ENCODE measurements around the gene C1QB.
"Not testable (repeated sequence)": the region's sequence is repeated elsewhere in the genome, so short reads cannot be mapped to it uniquely, and the experiment has no call there.

Gene C1QB

DNA sequence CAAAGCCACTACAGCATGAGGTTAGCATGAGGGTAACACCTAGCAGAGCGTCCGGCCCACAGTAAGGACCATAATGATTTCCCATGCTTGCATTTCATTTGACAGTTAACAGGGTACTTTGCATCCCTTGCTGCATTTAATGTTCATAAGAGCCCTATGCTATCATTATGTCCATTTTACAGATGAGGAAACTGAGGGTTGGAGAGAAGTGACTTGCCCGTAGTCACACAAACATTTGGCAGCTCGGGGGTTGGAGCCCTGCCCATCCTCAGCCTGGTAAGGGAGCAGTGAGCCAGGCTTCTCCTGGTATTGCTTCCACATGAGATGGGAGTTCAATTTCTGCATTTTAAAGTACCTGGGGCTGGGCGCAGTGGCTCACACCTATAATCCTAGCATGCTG lies 41.1 kb downstream of the C1QB start:
- no peak for DNase-seq (ENCODE audit: low read depth in 3 of 3)

- no peak for DNase-seq (ENCODE audit: low read depth in 3 of 3)
Observed at GRCh38 chr1:22696610-22697009, 43.6 kb downstream of the C1QB start.

- DNase-seq (ENCODE audit: low read depth in 3 of 3), result no peak
Observed at GRCh38 chr1:22697980-22698379, 44.9 kb downstream of the C1QB start.

DNA sequence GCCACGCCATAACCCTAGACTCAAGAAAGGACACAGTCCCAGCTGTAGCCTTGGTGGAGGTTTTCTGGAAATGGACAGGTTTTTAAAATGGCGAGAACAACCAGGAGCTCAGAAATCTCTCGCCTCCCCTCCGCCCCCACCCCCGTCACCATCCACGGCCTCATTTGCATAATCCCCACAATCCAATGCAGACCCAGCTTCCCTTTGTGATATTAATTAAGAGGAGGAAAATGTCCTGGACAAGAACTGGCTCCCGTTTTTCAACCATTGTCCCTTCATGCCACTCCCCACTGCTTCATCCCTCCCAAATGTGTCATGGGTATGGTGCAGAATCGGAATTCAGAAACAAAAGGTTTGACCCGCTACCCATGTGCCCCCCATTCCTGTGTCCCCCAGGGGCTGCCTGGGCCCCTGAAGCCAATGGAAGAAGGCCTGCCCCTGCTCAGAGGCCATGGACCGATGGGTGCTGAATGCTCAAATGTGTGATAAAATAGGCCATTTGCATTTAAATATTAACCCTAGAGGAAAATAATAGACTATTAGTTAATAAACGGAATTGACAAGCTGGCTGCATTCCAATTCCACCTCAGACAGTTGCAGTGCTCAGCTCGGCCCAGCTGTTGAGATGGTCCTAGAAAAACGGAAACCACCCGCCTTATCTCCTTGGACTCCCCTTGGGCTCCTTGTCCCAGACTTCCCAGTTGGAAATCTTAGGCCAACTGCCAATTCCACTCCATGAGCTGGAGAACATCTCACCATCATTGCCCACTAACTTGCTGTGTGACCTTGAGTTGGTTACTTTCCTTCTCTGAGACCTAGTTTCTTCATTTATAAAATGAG lies 46.9 kb downstream of the C1QB start:
- DNase-seq (ENCODE audit: low read depth in 3 of 3), result no peak

- no peak for DNase-seq (ENCODE audit: low read depth in 3 of 3)
Observed at GRCh38 chr1:22702296-22703085, 49.5 kb downstream of the C1QB start.

DNA sequence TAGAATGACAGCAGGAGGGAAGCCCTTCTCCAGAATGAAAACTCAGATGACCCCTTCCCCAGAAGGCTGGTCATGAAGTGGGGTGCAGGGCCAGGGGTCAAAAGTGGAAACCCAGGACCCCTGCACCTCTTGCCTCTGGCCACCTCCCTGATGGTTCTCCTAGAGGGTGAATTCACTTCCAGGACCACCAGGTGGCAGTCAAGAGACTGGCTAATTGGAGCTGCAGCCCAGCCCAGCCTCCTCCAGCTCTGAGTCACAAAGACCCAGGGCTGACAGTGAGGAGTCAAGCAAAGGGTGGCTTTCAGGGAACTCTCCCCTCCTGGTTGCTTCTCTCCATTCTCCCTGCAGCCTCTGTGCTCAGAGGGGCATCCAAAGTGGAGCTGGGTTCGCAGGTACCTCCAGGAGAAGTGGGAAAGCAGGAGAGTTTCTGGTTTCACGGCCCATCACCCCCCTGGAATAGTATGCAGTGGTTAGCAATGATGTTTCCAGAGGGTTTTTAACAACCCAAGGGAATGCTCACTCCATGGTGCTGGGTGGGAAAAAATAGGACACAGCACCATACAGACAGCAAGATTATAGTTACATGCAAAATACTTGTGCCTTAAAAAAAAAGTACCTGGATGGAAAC lies 51.5 kb downstream of the C1QB start:
- DNase-seq (ENCODE audit: low read depth in 3 of 3), result peak; percentile 64 to 75 (median 69)

GRCh38 chr1:22705586-22705985 lies 52.5 kb downstream of the C1QB start:
- no peak for DNase-seq (ENCODE audit: low read depth in 3 of 3)

- DNase-seq (ENCODE audit: low read depth in 3 of 3), result not testable (repeated sequence)
Observed at GRCh38 chr1:22706100-22706499, 53.1 kb downstream of the C1QB start.

DNA sequence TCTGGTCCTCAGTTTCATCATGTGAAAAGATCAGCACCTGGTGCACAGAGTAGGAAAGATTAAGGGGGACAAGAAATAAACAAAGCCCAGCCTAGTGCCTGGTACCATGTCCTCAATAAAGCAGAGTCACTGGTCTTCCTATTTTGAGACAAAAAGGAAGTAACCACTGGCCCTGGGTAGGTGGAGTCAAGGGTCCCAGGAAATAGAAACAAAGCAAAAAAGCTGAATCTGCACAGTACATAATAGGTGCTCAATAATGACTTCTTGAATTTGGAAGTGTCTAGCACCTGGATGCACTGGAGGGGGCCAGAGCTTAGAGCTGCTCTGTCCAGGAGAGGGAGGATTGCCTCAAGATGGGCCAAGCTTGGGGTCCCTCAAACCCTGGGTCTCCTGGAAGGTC lies 55.7 kb downstream of the C1QB start:
- no peak for DNase-seq (ENCODE audit: low read depth in 3 of 3)

GRCh38 chr1:22709227-22709626 lies 56.2 kb downstream of the C1QB start:
- DNase-seq (ENCODE audit: low read depth in 3 of 3), result no peak

- no peak for DNase-seq (ENCODE audit: low read depth in 3 of 3)
Observed at GRCh38 chr1:22709891-22710700, 57.1 kb downstream of the C1QB start.

DNA sequence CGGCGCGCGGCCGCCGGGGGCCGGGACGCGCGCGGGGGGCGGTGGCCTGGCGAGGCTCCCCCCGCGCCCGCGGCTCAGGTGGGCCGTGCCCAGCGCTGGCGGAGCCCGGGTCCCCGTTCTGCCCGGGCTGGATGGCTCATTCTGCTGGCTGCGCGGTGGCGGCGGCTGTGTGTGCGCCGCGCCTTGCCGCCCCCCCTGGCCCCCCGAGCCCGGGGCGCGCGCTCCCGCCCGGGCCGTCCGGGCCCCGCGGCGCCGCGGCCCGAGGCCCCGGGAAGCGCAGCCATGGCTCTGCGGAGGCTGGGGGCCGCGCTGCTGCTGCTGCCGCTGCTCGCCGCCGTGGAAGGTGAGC lies 57.6 kb downstream of the C1QB start, which contains the start of gene EPHB2:
Gene EPHB2, plus strand, starts transcription at position 139 of the 349 bp plus-strand sequence. Its CDS starts 144 bp downstream, at position 283.
- DNase-seq (ENCODE audit: low read depth in 3 of 3), result no peak

- DNase-seq (ENCODE audit: low read depth in 3 of 3), result no peak
Observed at GRCh38 chr1:22711071-22711470, 58.0 kb downstream of the C1QB start.
